HG02981 (cell line): ENCODE data around the gene UBR2.
"Not testable (repeated sequence)": the region's sequence is repeated elsewhere in the genome, so short reads cannot be mapped to it uniquely, and the experiment has no call there.

Experiments
- ATAC-seq: cut with Tn5 transposase; IDR thresholded peaks from one replicate; pipeline ENCODE4 v1.9.1; 2021; ENCODE audit warnings: mild to moderate bottlenecking, moderate library complexity; ENCODE audit not compliant: unreplicated experiment

Gene UBR2

DNA sequence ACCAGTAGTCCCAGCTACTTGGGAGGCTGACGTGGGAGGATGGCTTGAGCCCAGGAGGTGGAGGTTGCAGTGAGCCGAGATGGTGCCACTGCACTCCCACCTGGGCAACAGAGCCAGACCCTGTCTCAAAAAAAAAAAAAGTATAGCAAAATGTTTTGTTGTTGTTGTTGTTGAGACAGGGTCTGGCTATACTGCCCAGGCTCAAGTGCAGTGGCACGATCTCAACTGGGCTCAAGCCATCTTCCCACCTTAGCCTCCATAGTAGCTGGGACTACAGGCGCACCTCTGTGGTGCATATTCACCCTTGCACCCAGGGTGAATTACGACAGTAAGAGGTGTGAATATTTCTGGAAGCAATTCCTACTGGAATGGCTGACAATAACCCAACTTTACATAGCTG is 11.4 kb upstream of the UBR2 start:
- no peak for ATAC-seq

DNA sequence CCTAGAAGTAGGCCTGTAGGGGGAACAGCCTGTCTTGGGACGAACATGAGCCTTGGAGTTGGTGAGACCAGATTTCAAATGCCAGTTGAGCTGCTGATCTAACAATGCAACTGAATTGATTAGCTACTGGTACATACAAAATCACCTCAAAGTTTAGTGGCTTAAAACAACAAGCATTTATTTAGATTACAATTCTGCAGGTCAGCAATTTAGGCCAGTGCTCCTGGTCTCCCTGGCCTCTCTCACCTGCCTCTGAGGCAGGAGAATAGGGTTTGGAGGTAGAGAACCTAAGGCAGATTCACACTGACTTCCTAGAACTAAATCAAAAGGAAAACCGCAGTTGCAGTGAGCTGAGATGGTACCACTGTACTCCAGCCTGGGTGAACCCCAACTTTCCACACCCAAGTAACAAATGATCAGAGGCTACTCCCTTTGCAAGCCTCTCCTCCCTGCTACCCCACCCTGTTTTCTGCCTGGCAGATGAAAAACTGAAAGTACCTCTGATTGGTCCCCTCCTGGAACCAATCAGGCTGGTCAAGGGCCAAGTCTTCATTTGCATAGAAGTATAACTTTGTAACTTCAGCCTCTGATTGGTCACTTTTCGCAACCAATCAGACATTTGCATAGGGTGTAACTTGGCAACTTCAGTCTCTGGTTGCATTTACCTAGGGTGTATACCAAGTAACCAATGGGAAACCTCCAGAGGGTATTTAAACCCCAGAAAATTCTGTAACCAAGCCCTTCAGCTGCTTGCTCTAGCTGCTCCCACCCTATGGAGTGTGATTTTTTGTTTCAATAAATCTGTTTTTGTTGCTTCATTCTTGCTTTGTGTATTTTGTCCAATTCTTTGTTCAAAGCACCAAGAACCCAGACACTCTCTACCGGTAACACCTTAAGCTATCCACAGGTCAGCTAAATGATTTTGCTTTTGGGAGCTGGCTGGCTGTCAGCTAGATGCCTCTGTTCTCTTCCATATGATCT is 8.1 kb upstream of the UBR2 start:
- no peak for ATAC-seq

DNA sequence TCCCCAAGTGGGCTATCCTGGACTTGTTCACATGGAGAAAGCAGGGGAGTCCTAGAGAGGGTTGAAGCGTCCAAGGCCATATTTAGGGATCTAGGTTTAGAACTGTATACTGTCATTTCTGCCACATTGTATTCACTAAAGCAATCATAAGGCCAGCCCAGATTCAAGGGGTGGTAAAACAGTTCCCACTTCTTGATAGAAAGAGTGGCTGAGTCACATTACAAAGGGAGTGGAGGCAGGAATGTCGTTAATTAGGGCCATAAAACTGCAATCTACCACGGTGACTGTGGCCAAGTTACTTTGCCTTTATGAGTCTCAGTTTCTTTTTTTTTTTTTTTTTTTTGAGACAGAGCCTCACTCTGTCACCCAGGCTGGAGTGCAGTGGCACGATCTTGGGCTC is 7.4 kb upstream of the UBR2 start:
- ATAC-seq, result no peak

DNA sequence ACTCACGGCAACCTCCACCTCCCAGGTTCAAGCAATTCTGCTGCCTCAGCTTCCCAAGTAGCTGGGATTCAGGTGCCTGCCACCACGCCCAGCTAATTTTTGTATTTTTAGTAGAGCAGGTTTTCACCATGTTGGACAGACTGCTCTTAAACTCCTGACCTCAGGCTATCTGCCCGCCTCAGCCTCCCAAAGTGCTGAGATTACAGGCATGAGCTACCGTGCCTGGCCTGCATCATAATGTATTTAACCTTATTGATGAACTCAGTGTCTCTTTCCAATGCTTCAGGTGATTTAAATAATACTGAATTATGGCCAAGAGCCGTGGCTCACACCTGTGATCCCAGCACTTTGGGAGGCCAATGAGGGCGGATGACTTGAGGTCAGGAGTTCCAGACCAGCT is 4.6 kb upstream of the UBR2 start:
- not testable (repeated sequence) for ATAC-seq

DNA sequence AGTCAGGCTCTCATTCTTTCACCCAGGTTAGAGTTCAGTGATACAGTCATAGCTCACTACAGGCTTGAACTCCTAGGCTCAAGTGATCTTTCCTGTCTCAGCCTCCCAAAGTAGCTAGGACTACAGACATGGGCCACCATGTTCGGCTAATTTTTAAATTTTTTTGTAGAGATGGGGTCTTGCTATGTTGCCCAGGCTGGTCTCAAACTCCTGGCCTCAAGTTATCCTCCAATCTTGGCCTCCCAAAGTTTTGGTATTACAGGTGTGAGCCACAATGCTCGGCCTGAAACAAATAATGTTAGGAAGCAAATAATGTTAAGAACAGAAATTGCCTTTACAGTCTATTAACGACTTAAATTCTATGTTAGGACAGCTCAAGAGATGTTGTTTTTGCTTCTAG is 1.8 kb upstream of the UBR2 start:
- ATAC-seq, result no peak

DNA sequence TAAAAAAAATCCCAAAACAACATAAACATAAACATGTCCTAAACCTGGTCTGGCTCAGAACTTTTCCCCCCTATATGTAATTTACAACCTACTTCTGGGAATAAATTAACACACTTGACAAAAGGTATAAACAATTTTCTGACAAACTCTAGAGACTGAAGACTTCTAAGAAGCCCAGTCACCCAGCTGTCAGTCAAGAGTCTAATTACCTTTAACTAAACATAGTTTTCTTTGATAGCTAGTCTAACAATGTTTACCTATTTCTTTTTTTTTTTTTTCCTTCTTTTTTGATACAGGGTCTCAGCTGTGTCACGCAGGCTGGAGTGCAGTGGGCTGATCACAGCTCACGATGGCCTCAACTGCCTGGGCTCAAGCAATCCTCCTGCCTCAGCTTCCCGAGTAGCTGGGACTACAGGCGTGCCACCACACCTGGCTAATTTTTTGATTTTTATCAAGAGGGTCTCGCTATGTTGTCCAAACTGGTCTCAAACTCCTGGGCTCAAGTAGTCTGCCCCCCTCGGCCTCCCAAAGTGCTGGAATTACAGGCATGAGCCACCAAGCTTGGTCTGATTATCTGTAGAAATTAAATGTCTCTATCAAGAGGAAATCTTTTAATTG is 932 bp upstream of the UBR2 start:
- no peak for ATAC-seq

DNA sequence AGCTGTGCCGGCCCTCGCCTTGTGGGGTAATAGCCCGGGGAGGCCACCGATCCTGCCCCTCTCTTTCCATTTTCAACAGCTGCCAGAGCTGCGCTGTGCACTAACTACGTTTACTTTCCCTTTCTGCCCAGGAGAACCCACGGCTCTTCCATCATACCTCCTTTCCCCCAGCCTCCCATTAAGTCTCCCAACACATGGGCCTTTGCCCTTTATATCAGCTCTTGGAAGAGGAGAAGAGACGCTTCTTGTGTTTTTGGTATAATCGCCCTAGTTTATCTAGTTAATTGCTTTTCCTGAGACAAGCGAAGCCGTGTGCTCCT is 637 bp downstream of the UBR2 start:
- peak; percentile 24 for ATAC-seq

DNA sequence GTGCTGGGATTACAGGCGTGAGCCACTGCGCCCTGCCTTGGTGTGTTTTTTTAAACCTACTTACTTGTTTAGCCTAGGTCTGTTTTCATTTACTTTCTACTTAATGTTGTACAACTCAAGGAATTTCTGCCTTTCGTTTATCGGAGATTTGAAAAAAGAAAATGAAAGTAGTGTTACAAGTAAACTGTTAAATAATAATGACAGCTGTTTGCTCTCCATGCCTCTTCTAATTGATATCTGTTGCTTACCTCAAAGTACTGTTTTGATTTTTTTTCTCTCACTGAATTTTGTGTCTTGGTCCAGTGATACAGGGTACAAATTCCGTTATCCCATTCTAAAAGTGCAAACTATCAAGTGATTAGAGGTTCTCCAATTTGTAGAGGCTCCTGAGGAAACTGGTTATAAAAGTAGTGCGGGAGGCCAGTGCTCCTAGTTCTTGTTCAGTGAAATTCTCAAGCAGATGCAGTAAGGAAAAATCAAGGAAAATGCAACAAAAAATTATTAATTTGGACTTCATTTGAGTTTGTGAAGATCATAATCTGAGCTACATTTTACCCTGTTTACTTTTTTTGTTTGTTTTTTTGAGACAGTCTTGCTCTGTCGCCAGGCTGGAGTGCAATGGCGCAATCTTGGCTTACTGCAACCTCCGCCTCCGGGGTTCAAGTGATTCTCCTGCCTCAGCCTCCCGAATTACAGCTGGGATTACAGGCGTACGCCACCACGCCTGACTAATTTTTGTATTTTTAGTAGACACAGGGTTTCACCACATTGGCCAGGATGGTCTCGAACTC is 2.2 kb downstream of the UBR2 start:
- ATAC-seq, result no peak

DNA sequence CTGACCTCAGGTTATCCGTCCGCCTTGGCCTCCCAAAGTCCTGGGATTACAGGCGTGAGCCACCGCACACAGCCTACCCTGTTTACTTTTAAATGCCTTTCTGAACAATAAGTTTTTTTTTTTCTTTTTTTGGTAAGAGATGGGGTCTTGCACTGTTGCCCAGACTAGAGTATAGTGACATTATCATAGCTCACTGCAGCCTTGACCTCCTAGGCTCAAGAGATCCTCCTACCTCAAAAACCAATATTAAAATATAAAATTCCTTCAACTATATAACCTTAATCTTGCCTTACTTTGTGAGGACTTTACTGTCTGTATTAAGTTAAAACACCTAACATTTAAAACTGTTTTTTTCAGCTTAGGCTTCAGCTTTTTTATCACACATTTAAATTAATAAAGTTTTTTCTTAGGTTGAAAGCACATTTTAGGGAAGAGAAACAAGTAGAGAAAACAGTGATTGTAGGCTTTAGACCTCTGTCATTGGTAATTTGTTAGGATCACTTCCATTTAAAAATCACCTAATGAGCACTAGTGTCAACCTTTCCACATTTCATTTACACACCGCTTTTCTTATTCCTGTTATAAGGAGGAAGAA is 2.9 kb downstream of the UBR2 start:
- no peak for ATAC-seq

DNA sequence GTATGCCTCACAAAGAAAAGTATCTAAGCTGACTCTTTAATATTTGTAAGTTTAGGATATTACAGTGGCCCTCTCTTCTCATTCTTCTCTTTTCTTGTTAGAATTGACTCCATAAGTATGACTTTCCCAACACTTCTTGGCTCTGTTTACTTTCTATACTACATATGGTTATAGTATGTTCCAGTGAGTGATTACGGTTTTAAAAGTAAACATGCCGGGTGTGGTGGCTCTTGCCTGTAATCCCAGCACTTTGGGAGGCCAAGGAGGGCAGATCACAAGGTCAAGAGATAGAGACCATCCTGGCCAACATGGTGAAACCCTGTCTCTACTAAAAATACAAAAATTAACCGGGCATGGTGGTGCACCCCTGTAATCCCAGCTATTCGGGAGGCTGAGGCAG is 3.4 kb downstream of the UBR2 start:
- not testable (repeated sequence) for ATAC-seq

DNA sequence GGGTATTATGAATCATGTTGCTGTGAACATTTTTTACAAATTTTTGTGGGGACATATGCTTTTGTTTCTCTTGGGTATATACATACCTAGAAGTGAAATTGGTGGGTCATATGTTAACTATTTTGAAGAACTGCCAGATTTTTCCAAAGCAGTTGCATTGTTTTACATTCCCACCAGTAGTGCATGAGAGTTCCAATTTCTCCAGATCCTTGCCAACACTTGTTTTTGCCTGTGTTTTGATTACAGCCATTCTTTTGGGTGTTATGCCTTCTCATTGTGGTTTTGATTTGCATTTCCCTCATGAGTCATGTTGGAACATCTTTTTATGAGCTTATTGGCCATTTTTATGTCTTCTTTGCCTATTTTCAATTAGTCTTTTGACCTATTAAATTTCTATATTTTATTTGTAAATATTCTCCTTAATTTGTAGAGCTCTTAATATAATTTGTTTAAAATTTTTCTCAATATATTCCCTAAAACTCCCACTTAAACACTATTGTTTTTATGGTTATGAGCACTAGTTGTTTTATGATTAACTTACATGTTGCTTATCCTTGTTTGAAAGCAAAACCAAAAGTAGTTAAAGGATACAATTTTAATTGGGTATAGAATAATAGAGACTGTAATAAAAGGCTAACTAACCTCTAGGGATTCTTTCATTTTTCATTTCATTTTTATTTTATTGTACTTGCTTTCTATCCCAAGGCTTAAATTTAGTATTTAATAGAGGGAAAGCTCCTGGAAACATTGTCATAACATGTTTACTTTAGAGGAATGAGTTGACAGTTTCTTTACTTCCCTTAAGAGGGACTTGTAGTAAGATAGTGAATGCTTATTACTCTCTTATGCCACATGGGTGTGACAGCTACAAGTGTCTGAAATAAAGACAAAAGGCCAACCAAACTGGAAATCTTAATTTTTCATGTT is 5.5 kb downstream of the UBR2 start:
- no peak for ATAC-seq

DNA sequence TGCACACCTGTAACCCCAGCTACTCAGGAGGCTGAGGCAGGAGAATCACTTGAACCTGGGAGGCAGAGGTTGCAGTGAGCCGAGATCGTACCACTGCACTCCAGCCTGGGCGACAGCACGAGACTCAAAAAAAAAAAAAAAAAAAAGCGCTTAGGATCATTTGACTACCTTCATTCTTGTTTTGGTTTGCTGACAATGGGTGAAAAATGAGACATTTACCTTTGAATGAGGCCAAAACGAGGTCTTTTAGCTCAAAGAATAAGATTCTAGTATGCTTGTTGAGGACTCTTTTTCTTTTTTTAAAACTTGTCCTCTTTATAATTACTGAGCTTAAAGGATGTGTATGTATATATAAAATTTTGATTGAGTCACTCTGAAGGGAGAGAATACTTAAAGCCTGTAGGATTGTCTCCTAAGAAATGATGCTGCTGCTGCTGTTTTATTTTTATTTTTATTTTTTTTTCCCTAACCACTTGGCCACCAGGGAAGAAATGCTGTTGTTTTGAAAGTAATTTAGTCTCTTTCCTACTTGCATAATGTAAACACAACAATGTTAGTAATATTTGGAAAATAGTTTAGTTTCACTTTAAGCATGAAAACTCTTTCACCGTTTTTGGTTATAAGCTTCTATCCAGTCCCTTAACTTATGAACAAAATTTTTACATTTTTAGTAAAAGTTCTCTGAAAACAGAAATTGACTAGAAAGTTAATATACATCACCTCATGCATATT is 7.9 kb downstream of the UBR2 start:
- ATAC-seq, result no peak

DNA sequence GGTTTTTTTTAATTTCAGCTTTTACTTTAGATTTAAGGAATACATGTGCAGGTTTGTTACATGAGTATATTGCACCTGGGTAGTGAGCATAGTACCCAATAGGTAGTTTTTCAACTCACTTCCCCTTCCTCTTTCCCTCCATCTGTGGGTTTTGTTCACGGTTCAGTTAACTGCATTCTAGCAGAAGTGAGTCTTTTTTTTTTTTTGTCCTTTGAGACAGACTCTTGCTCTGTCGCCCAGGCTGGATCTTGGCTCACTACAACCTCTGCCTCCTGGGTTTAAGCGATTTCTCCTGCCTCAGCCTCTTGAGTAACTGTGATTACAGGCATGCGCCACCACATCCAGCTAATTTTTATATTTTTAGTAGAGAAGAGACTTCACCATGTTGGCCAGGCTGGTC is 8.7 kb downstream of the UBR2 start:
- peak; percentile 91 for ATAC-seq

DNA sequence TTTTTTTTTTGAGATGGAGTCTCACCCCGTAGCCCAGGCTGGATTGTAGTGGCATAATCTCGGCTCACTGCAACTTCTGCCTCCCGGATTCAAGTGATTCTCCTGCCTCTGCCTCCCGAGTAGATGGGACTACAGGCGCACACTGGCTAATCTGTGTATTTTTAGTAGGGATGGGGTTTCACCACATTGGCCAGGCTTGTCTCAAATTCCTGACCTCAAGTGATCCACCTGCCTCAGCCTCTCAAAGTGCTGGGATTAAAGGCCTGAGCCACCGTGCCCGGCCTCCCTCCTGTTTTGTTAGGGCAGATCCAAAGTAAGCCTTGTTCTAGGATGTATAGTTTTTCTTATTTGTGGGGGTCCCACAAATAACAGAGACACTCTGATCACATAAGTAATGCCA is 12.7 kb downstream of the UBR2 start:
- not testable (repeated sequence) for ATAC-seq

DNA sequence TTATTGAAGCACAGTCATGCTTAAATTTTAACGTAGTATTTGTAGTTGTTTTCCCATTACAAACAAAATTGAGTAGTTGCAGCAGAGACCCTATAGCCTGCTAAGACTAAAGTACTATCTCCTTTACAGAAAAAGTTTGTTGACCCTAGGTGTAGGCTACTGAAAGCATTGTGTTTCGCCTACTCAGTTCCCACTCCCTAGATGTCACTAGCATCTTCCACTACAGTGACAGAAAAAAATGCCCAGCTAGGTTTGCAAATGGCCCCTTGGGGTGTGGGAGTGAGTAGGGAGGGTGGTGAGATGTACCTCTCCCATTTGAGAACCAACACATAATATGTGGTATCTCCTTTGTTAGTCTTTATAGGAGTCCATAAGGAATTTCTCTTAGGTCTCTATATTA is 34.5 kb downstream of the UBR2 start:
- ATAC-seq, result no peak

DNA sequence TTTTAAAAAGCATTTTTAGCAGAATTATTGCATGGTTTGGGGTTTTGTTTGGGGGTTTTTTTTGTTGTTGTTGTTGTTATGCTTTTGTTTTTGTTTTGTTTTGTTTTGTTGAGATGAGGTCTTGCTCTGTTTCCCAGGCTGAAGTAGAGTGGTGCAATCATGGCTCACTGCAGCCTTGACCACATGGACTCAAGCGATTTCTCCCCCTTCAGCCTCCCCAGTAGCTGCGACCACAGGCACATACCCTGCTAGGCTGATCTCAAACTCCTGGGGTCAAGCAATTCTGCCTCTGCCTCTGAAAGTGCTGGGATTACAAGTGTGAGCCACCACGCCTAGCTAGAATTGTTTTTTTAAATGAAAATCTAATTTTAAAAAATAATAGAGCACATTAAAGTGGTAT is 35.7 kb downstream of the UBR2 start:
- no peak for ATAC-seq

DNA sequence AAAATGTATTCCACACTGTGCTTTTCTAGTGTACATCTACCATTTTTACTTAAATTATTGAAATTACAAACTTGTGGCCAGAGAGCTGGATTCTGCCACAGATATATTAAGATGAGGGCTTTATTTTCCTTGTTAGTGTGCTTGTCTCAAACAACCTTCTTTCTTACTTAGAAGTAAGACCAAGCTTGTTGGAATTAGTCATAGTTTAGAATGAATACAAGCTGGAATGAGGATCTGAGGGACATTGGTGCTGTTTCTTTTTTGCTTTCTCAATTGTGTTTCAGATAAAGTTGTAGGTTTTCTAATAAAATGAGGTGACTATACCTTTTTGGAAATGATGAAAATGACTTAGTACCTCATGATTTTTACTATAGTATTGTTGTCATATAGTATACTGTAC is 40.3 kb downstream of the UBR2 start:
- no peak for ATAC-seq

DNA sequence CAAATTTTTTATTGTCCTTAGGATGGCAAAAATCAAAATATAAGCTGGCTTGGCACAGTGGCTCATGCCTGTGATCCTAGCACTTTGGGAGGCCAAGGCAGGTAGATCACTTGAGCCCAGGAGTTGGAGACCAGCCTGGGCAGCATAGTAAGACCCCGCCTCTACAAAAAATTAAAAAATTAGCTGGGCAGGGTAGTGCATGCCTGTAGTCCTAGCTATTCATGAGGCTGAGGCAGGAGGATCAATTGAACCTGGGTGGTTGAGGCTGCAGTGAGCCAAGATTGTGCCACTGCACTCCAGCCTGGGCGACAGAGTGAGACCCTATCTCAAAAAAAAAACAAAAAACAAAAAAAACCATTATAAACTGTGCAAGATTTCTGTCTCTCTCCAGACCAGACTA is 40.9 kb downstream of the UBR2 start:
- not testable (repeated sequence) for ATAC-seq

DNA sequence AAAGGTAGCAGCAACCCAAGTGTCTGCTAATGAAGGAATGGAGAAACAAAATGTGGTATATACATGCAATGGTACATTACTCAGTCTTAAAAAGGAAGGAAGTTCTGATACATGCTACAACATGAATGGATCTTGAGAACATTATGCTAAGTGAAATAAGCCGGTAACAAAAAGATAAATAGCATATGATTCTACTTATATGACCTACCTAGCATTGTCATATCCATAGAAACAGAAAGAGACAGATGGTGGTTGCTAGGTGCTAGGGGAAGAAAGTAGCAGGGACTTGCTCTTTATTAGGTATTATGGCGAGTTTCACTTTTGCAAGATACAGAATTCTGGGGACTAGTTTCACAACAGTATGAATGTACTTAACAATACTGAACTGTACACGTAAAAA is 46.6 kb downstream of the UBR2 start:
- no peak for ATAC-seq

DNA sequence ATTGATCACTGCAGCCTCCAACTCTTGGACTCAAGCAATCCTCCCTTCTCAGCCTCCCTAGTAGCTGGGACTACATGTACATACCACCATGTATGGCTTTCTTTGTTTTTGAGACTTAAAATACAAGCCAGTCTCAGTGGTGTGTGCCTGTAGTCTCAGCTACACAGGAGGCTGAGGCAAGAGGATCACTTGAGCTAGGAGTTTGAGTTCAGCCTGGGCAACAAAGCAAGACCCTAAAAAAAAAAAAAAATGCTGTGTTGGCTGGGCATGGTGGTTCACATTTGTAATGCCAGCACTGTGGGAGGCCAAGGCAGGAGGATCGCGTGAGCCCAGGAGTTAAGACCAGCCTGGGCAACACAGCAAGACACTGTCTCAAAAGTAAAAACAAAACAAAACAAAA is 51.7 kb downstream of the UBR2 start:
- no peak for ATAC-seq
